D721Med (cell line): Measurements from ENCODE around the gene ATN1.

Experiments used
- DNase-seq: peaks from one replicate; pipeline ENCODE4 v3.0.0; 2011; ENCODE audit warnings: low spot score; ENCODE audit not compliant: insufficient read length
- FAIRE-seq: peaks from 2 replicates; lab custom pipeline; 2011; peaks lifted over from hg19 to GRCh38; lab: Jason Lieb, UNC
- CTCF ChIP-seq: IDR thresholded peaks from 2 replicates; pipeline ENCODE4 v1.5.1; 2012; ENCODE audit warnings: mild to moderate bottlenecking, control low read depth; ENCODE audit not compliant: insufficient read depth; ENCODE audit errors: missing control alignments

ATN1 gene

GRCh38 chr12:6963791-6964413 lies 36.1 kb downstream of the ATN1 start:
- no peak for FAIRE-seq
- TF ChIP-seq CTCF: no peak
- no peak for DNase-seq

- DNase-seq (no peak), FAIRE-seq (no peak)
- TF ChIP-seq CTCF: no peak
Observed at GRCh38 chr12:6964605-6965025, 36.9 kb downstream of the ATN1 start.

- FAIRE-seq: no peak
- peak; percentile 96 for TF ChIP-seq CTCF
- DNase-seq: peak; percentile 92
Observed at GRCh38 chr12:6965026-6965661, 37.4 kb downstream of the ATN1 start.

GRCh38 chr12:6965714-6966113 lies 38.0 kb downstream of the ATN1 start:
- FAIRE-seq (no peak), DNase-seq (no peak)
- no peak for TF ChIP-seq CTCF

- no peak for DNase-seq
- no peak for TF ChIP-seq CTCF
- FAIRE-seq: no peak
Observed at GRCh38 chr12:6966351-6966750, 38.6 kb downstream of the ATN1 start.

GRCh38 chr12:6967651-6968100 lies 39.9 kb downstream of the ATN1 start:
- FAIRE-seq (no peak), DNase-seq (no peak)
- no peak for TF ChIP-seq CTCF

- DNase-seq (no peak), FAIRE-seq (no peak)
- TF ChIP-seq CTCF: no peak
Observed at GRCh38 chr12:6968426-6968825, 40.7 kb downstream of the ATN1 start.
